Stimulated activated naive B cell treated with anti-CD40 and anti-IgM and Interleukin-4, amounts not matched to agents 10 μg/mL and 1 μg/mL and 100 μg/mL, for 72 hours (primary cell): ENCODE measurements around the gene DYNC1I1.

ENCODE experiments used
- ATAC-seq, 2 donors: fragments of 150-1000 bp; cut with Tn5 transposase; replicated peaks; 2 replicates each; pipeline ENCODE4 v1.10.0; 2021; ENCODE audit warnings: moderate library complexity in 1 of 2
- DNase-seq: peaks from one replicate; pipeline ENCODE4 v3.0.0; 2021
- H3K27ac Mint-ChIP-seq: one replicate; pipeline ENCODE4 v1.8.0; 2022; ENCODE audit warnings: mild to moderate bottlenecking, mixed read lengths
- H3K27me3 Mint-ChIP-seq, 2 donors: one replicate each; pipeline ENCODE4 v1.8.0; 2022; ENCODE audit warnings: mixed read lengths in 2 of 2
- H3K36me3 Mint-ChIP-seq, 2 donors: one replicate each; pipeline ENCODE4 v1.8.0; 2022; ENCODE audit warnings: mixed read lengths in 2 of 2, mild to moderate bottlenecking in 1 of 2
- H3K4me1 Mint-ChIP-seq, 2 donors: one replicate each; pipeline ENCODE4 v1.8.0; 2022; ENCODE audit warnings: mixed read lengths in 2 of 2, mild to moderate bottlenecking in 1 of 2
- H3K4me3 Mint-ChIP-seq, 2 donors: one replicate each; pipeline ENCODE4 v1.8.0; 2022; ENCODE audit warnings: mild to moderate bottlenecking in 2 of 2, mixed read lengths in 2 of 2, moderate library complexity in 1 of 2
- H3K9me3 Mint-ChIP-seq, 2 donors: one replicate each; pipeline ENCODE4 v1.8.0; 2022; ENCODE audit warnings: mixed read lengths in 2 of 2, mild to moderate bottlenecking in 1 of 2

DYNC1I1 gene

DNA sequence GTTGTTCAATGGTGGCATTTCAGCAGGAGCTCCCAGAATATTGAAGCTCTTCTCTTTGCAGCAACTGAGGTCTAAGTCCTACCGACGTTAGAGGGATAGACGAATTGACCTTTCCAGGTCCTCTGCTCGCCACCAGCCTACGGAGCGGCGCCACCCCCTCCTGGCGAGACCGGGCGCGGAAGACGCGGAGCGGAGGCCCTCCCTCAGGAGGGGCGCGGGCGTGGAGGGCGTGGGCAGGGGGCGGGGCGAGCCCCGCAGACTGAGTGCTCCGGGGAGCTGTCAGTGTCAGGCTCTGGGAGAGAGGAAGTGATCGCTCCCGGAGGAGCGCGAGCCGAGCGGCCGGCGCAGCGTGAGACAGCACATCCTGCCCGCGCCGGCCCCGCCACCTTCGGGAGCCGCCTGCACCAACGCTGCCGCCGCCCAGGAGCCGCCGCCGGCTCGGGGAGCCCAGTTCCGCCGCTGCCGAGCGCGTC, at the start of gene DYNC1I1:
Gene DYNC1I1, plus strand, starts transcription at position 257 of the 473 bp plus-strand sequence. CDS start 32,176 bp downstream, outside the sequence.
- H3K9me3 Mint-ChIP-seq: no peaks in the 10 kb centered on the region
- no peaks in the 10 kb centered on the region for H3K36me3 Mint-ChIP-seq
- H3K27me3 Mint-ChIP-seq: peaks cover 21 to 28% of the 10 kb centered on the region in 2 donors
- peaks cover 2 to 17% of the 10 kb centered on the region in 2 donors for H3K4me1 Mint-ChIP-seq
- DNase-seq (peak; percentile 55), ATAC-seq (peak; percentile 92 to 94)
- H3K4me3 Mint-ChIP-seq: peak within 1 kb of the TSS; percentile 82 to 85
- H3K27ac Mint-ChIP-seq: no peak within 1 kb of the TSS

GRCh38 chr7:95723583-95724180, 48.7 kb upstream of the DYNC1I1 start:
- ATAC-seq (peak; percentile 86 to 88), DNase-seq (peak; percentile 9)
- Mint-ChIP-seq H3K4me1 (no peaks in the 10 kb centered on the region), H3K27ac (no peak overlapping the region), H3K27me3 (peaks cover 8 to 25% of the 10 kb centered on the region in 2 donors), H3K9me3 (no peaks in the 10 kb centered on the region), H3K36me3 (no peaks in the 10 kb centered on the region), H3K4me3 (no peak overlapping the region)

GRCh38 chr7:95725205-95725604, 47.1 kb upstream of the DYNC1I1 start:
- Mint-ChIP-seq H3K9me3 (no peaks in the 10 kb centered on the region), H3K4me3 (no peak overlapping the region), H3K36me3 (no peaks in the 10 kb centered on the region), H3K27me3 (peaks cover 8 to 23% of the 10 kb centered on the region in 2 donors), H3K27ac (no peak overlapping the region), H3K4me1 (no peaks in the 10 kb centered on the region)
- ATAC-seq (peak in 1 of 2 donors; percentile 23), DNase-seq (no peak)

DNA sequence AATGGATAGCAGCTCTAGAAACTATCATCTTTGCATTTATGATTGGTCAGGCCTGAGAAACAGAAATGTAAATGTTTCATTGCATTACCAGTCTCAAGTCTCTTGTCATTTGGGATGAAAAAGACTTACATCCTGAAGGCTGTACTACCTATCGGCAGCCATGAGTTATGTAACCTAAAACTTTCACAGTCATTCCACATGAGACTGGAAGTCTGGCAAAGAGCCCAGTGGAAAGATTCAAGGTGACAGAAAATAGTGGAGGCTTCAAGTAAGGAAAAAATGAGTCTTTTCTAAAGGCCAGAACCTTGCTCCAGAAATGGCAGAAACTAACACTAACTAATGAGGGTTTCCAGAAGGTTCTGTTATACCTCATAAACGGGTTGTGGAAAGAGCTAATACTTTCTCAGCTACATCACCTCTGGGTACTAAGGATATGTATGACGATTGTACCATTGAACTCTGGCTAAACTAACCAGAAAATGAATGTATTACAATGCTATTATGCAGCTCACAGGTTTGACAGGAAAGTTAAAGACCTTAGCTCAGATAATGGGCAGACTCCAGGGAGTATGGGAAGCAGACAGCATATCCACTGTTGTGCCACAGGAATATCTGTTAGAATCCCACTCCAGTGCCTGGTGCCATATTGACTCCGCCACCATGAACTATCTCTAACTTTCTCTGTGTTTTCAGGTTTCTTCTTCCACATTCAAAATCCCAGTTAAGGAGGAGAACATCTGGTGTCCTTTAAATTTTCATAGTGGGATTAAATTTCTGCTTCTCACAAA, 41.7 kb upstream of the DYNC1I1 start:
- Mint-ChIP-seq H3K27ac (no peak overlapping the region), H3K4me3 (no peak overlapping the region), H3K9me3 (no peaks in the 10 kb centered on the region), H3K27me3 (peaks cover 8 to 19% of the 10 kb centered on the region in 2 donors), H3K36me3 (no peaks in the 10 kb centered on the region), H3K4me1 (no peaks in the 10 kb centered on the region)
- no peak for DNase-seq
- ATAC-seq: no peak

- no peak for ATAC-seq
- Mint-ChIP-seq H3K4me1 (no peaks in the 10 kb centered on the region), H3K4me3 (no peak overlapping the region), H3K9me3 (no peaks in the 10 kb centered on the region), H3K27me3 (peaks cover 36 to 44% of the 10 kb centered on the region in 2 donors), H3K36me3 (no peaks in the 10 kb centered on the region), H3K27ac (no peak overlapping the region)
- DNase-seq: no peak
Observed at GRCh38 chr7:95736635-95737034, 35.7 kb upstream of the DYNC1I1 start.

GRCh38 chr7:95737828-95738505, 34.4 kb upstream of the DYNC1I1 start:
- H3K27ac Mint-ChIP-seq: no peak overlapping the region
- peak in 1 of 2 donors; percentile 21 for ATAC-seq

DNA sequence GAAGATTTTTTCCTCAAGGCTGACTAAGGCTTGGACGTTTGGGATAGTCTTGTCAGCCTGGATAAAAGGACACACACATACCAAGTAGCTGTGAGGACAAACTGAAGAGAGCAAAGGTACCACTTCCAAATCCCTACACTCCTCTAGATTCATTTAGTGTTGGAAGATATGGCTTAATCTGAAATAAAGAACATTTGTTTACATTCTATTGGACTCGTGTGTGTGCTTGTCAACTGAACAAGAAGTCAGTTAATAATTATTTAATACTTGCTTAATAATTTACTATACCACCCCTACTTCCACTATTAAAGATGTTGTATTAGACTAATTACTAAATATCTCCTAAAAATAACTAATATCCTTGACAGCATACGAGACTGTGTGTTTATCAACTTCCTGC, 23.3 kb upstream of the DYNC1I1 start:
- Mint-ChIP-seq H3K9me3 (no peaks in the 10 kb centered on the region), H3K4me3 (no peak overlapping the region), H3K36me3 (no peaks in the 10 kb centered on the region), H3K27ac (no peak overlapping the region), H3K27me3 (peaks cover 14 to 41% of the 10 kb centered on the region in 2 donors), H3K4me1 (no peaks in the 10 kb centered on the region)
- ATAC-seq (no peak), DNase-seq (no peak)

More at GRCh38 chr7:95737828-95738505, 34.4 kb upstream of the DYNC1I1 start:
- Mint-ChIP-seq H3K9me3 (no peaks in the 10 kb centered on the region), H3K36me3 (no peaks in the 10 kb centered on the region), H3K27me3 (peaks cover 24 to 39% of the 10 kb centered on the region in 2 donors), H3K4me3 (no peak overlapping the region), H3K4me1 (no peaks in the 10 kb centered on the region)
- DNase-seq: no peak

GRCh38 chr7:95749515-95749914, 22.8 kb upstream of the DYNC1I1 start:
- H3K4me3 Mint-ChIP-seq: no peak overlapping the region
- no peak overlapping the region for H3K27ac Mint-ChIP-seq
- H3K4me1 Mint-ChIP-seq: no peaks in the 10 kb centered on the region
- DNase-seq: no peak
- H3K36me3 Mint-ChIP-seq: no peaks in the 10 kb centered on the region
- peaks cover 14 to 41% of the 10 kb centered on the region in 2 donors for H3K27me3 Mint-ChIP-seq
- H3K9me3 Mint-ChIP-seq: no peaks in the 10 kb centered on the region
- no peak for ATAC-seq

DNA sequence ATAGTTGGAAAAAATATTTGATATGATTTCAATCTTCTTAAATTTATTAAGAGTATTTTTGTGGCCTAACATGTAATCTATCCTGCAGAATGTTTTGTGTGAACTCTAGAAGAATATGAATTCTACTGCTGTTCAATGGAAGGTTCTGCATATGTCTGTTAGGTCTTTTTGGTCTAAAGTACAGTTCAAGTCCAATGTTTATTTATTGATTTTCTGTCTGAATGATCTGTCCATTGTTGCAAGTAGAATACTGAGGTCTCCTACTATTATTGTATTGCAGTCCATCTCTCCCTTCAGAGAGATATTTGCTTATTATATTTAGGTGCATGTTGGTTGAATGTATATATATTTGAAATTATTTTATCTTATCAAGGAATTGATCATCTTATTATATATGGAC, 18.9 kb upstream of the DYNC1I1 start:
- no peak for ATAC-seq
- no peak overlapping the region for H3K4me3 Mint-ChIP-seq
- DNase-seq: no peak
- peaks cover 0 to 2% of the 10 kb centered on the region in 2 donors for H3K9me3 Mint-ChIP-seq
- H3K27me3 Mint-ChIP-seq: peaks cover 24 to 51% of the 10 kb centered on the region in 2 donors
- peaks cover 3 to 15% of the 10 kb centered on the region in 2 donors for H3K4me1 Mint-ChIP-seq
- no peak overlapping the region for H3K27ac Mint-ChIP-seq
- H3K36me3 Mint-ChIP-seq: no peaks in the 10 kb centered on the region

DNA sequence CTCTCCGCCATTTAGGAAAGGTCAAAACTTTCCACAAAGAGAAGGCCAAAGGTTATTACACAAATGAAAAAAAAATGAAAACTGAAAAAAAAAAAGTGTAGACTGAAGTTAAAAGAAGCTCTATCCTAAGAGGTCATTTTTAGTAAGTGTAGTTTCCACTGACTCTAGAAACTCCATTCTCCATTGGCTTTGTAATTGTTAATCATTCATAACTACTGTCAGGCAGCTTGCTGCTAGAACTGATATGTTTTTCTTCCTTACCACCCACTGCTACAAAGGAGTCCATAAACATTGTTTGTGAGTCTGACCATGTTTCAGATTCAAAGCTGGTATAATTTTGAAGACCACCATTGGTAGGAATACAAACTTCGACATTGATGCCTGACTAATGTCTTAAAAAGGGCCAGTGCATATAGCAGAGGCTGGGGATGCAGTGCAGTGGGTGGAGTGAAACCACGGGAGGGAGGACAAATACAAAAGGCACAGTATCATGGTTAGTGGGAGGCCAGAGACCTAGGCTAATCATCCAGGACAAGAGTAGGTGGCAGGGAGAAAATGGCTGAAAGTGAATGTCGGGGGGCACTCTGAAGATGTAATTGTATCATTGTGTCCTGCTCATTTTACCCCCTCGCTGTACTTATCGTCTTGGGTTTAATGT, 16.9 kb upstream of the DYNC1I1 start:
- Mint-ChIP-seq H3K4me3 (no peak overlapping the region), H3K27ac (no peak overlapping the region), H3K36me3 (no peaks in the 10 kb centered on the region), H3K4me1 (peaks cover 3 to 15% of the 10 kb centered on the region in 2 donors), H3K27me3 (peaks cover 25 to 45% of the 10 kb centered on the region in 2 donors), H3K9me3 (peaks cover 0 to 2% of the 10 kb centered on the region in 2 donors)
- DNase-seq (no peak), ATAC-seq (peak; percentile 61 to 63)

GRCh38 chr7:95758187-95758586, 14.2 kb upstream of the DYNC1I1 start:
- Mint-ChIP-seq H3K9me3 (peaks cover 0 to 2% of the 10 kb centered on the region in 2 donors), H3K4me1 (peaks cover 3 to 15% of the 10 kb centered on the region in 2 donors), H3K4me3 (no peak overlapping the region), H3K36me3 (no peaks in the 10 kb centered on the region), H3K27me3 (peaks cover 22 to 35% of the 10 kb centered on the region in 2 donors), H3K27ac (no peak overlapping the region)
- no peak for ATAC-seq
- no peak for DNase-seq

DNA sequence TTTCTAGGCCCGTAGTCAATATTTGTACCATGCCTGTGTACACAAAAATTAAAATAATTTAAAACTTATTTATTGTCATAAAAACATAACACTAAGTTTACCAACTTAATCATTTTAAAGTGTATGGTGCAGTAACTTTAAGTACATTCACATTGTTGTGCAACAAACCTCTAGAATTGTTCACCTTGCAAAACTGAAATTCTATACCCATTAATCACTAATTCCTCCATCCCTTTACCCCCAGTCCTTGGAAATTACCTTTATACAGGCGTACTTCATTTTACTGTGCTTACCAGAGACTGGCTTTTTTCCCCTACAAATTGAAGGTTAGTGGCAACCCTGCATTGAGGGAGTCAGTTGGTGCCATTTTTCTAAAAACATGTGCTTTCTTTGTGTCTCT, 6.3 kb upstream of the DYNC1I1 start:
- no peaks in the 10 kb centered on the region for H3K4me1 Mint-ChIP-seq
- H3K27me3 Mint-ChIP-seq: peaks cover 9 to 15% of the 10 kb centered on the region in 2 donors
- no peak overlapping the region for H3K4me3 Mint-ChIP-seq
- no peak overlapping the region for H3K27ac Mint-ChIP-seq
- DNase-seq (no peak), ATAC-seq (no peak)
- H3K9me3 Mint-ChIP-seq: no peaks in the 10 kb centered on the region
- no peaks in the 10 kb centered on the region for H3K36me3 Mint-ChIP-seq

DNA sequence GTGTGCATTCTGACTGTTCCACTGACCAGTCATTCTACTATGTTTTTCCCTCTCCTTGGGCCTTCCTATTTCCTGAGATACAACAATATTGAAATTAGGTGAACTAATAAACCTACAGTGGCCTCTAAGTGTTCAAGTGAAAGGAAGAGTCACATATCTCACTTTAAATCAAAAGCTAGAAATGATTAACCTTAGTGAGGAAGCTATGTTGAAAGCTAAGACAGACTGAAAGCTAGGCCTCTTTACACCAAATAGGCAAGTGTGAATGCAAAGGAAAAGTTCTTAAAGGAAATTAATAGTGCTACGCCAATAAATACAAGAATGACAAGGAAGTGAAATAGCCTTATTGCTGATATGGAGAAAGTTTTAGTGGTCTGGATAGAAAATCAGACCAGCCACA, 5.7 kb upstream of the DYNC1I1 start:
- no peak for DNase-seq
- Mint-ChIP-seq H3K36me3 (no peaks in the 10 kb centered on the region), H3K27ac (no peak overlapping the region), H3K4me1 (no peaks in the 10 kb centered on the region), H3K4me3 (no peak overlapping the region), H3K27me3 (peaks cover 11 to 12% of the 10 kb centered on the region in 2 donors), H3K9me3 (no peaks in the 10 kb centered on the region)
- ATAC-seq: no peak
